ENCODE data around the gene ZBTB48.
"Not testable (repeated sequence)": the region's sequence is repeated elsewhere in the genome, so short reads cannot be mapped to it uniquely, and the experiment has no call there.

Gene ZBTB48

GRCh38 chr1:6579374-6580118 lies at the start of gene ZBTB48:
Gene ZBTB48, plus strand, starts transcription at chr1:6579994. Its CDS starts 616 bp downstream, at chr1:6580610.
- peak; percentile 99 for DNase-seq

GRCh38 chr1:6530504-6531160 lies 49.2 kb upstream of the ZBTB48 start:
- no peak for DNase-seq

GRCh38 chr1:6531996-6532395 lies 47.8 kb upstream of the ZBTB48 start:
- DNase-seq: no peak

GRCh38 chr1:6534248-6534822 lies 45.5 kb upstream of the ZBTB48 start:
- DNase-seq: no peak

GRCh38 chr1:6535214-6535613 lies 44.6 kb upstream of the ZBTB48 start:
- peak in 2 of 3 donors; percentile 12 to 22 for DNase-seq

GRCh38 chr1:6536291-6536690 lies 43.5 kb upstream of the ZBTB48 start:
- no peak for DNase-seq

GRCh38 chr1:6538956-6539355 lies 40.8 kb upstream of the ZBTB48 start:
- no peak for DNase-seq

- no peak for DNase-seq
Measured at GRCh38 chr1:6544831-6545230, 35.0 kb upstream of the ZBTB48 start.

- no peak for DNase-seq
Measured at GRCh38 chr1:6545276-6546112, 34.3 kb upstream of the ZBTB48 start.

GRCh38 chr1:6546326-6546725 lies 33.5 kb upstream of the ZBTB48 start:
- peak in 2 of 3 donors; percentile 2 to 4 for DNase-seq

GRCh38 chr1:6547301-6547700 lies 32.5 kb upstream of the ZBTB48 start:
- no peak for DNase-seq

- peak; percentile 95 to 97 (median 97) for DNase-seq
Measured at GRCh38 chr1:6554031-6554906, 25.5 kb upstream of the ZBTB48 start, which contains the start of gene NOL9. Gene NOL9, minus strand, starts transcription at chr1:6554513. Its CDS starts 11 bp downstream, at chr1:6554502.

GRCh38 chr1:6554907-6555778 lies 24.7 kb upstream of the ZBTB48 start, which contains the start of gene TAS1R1:
Gene TAS1R1, plus strand, starts transcription at chr1:6555307. Its CDS starts 67 bp downstream, at chr1:6555374.
- no peak for DNase-seq

- DNase-seq: no peak
Measured at GRCh38 chr1:6557597-6557996, 22.2 kb upstream of the ZBTB48 start.

- DNase-seq: not testable (repeated sequence)
Measured at GRCh38 chr1:6559161-6559560, 20.6 kb upstream of the ZBTB48 start.

- no peak for DNase-seq
Measured at GRCh38 chr1:6560267-6560666, 19.5 kb upstream of the ZBTB48 start.

GRCh38 chr1:6569033-6569432 lies 10.8 kb upstream of the ZBTB48 start:
- DNase-seq: no peak

GRCh38 chr1:6570100-6570499 lies 9.7 kb upstream of the ZBTB48 start:
- no peak for DNase-seq

GRCh38 chr1:6570987-6571386 lies 8.8 kb upstream of the ZBTB48 start:
- DNase-seq: no peak

- no peak for DNase-seq
Measured at GRCh38 chr1:6572653-6573383, 7.0 kb upstream of the ZBTB48 start.

Measured in suppressor macrophage treated with lipopolysaccharide for 1 hour (primary cell).